ENCODE measurements around the gene DPP8.

DPP8 gene

GRCh38 chr15:65396283-65396964 is 121.1 kb downstream of the DPP8 start:
- TF ChIP-seq ZNF274 (IDR thresholded peaks at IDR 0.05; ENCODE audit: low read depth, low read length): no peak
- no peak overlapping the region for H3K4me3 ChIP-seq (ENCODE audit: low read length)

GRCh38 chr15:65395567-65396202 is 121.8 kb downstream of the DPP8 start:
- no peak overlapping the region for H3K4me3 ChIP-seq (ENCODE audit: low read length)
- no peak for TF ChIP-seq ZNF274 (IDR thresholded peaks at IDR 0.05; ENCODE audit: low read depth, low read length)

- no peak for TF ChIP-seq ZNF274 (IDR thresholded peaks at IDR 0.05; ENCODE audit: low read depth, low read length)
- no peak overlapping the region for H3K4me3 ChIP-seq (ENCODE audit: low read length)
Measured at GRCh38 chr15:65394936-65395335, 122.6 kb downstream of the DPP8 start.

- TF ChIP-seq ZNF274 (IDR thresholded peaks at IDR 0.05; ENCODE audit: low read depth, low read length): no peak
- H3K4me3 ChIP-seq (ENCODE audit: low read length): no peak overlapping the region
Measured at GRCh38 chr15:65394280-65394789, 123.2 kb downstream of the DPP8 start.

- TF ChIP-seq ZNF274 (IDR thresholded peaks at IDR 0.05; ENCODE audit: low read depth, low read length): no peak
- H3K4me3 ChIP-seq (ENCODE audit: low read length): no peak overlapping the region
Measured at GRCh38 chr15:65393557-65393956, 123.9 kb downstream of the DPP8 start.

- H3K4me3 ChIP-seq (ENCODE audit: low read length): no peak overlapping the region
- no peak for TF ChIP-seq ZNF274 (IDR thresholded peaks at IDR 0.05; ENCODE audit: low read depth, low read length)
Measured at GRCh38 chr15:65393091-65393490, 124.4 kb downstream of the DPP8 start.
